Gastrocnemius medialis (tissue), 4 donors: ENCODE measurements around the gene FTCD.

Source experiments
- POLR2A ChIP-seq, 2 donors: fragments of 450-650 bp; IDR thresholded peaks; one replicate each; pipeline ENCODE4 v1.6.1; 2017; ENCODE audit warnings: antibody characterized with exemption in 2 of 2, mild to moderate bottlenecking in 2 of 2, moderate library complexity in 2 of 2
- TF ChIP-seq, protein P1 (sequence below), 5 experiments: fragments of 450-650 bp in 3 of 5; fragments of 200-600 bp in 2 of 5; sonication (generic) in 2 of 5; IDR thresholded peaks in 4 of 5; conservative IDR thresholded peaks in 1 of 5; 1 replicate in 4 of 5; 2 replicates in 1 of 5; pipeline ENCODE4 v1.5.1; 2016 to 2019; ENCODE audit warnings: antibody characterized with exemption in 5 of 5, mild to moderate bottlenecking in 3 of 5, moderate library complexity in 3 of 5

- TF ChIP-seq, protein P1, sequence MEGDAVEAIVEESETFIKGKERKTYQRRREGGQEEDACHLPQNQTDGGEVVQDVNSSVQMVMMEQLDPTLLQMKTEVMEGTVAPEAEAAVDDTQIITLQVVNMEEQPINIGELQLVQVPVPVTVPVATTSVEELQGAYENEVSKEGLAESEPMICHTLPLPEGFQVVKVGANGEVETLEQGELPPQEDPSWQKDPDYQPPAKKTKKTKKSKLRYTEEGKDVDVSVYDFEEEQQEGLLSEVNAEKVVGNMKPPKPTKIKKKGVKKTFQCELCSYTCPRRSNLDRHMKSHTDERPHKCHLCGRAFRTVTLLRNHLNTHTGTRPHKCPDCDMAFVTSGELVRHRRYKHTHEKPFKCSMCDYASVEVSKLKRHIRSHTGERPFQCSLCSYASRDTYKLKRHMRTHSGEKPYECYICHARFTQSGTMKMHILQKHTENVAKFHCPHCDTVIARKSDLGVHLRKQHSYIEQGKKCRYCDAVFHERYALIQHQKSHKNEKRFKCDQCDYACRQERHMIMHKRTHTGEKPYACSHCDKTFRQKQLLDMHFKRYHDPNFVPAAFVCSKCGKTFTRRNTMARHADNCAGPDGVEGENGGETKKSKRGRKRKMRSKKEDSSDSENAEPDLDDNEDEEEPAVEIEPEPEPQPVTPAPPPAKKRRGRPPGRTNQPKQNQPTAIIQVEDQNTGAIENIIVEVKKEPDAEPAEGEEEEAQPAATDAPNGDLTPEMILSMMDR (IDR thresholded peaks at IDR 0.05 in 4 of 5, conservative IDR thresholded peaks at IDR 0.05 in 1 of 5) = no peak
- no peak for TF ChIP-seq POLR2A (IDR thresholded peaks at IDR 0.05)
These were observed 38.5 kb upstream of the FTCD start for GRCh38 chr21:46193829-46194373.
